GM12878 (cell line): ENCODE results near the gene PPM1N. TPM values are rescaled to one million over a fixed set of nuclear protein-coding genes. Genes with fewer than 3 reads are reported as not detected.

Experiments used
- ATAC-seq: fragments of 200-7000 bp; cut with Tn5 transposase; 3 replicates; pipeline ENCODE4 v1.9.1; 2020; ENCODE audit warnings: mild to moderate bottlenecking, moderate library complexity
- BruUV-seq: library from RNA; stranded (reverse); fragments of 400-500 nt; replicated peaks from 2 replicates; lab custom pipeline; 2021; lab: Mats Ljungman, UMichigan
- CTCF ChIA-PET: fragments of 300-600 bp; sonication (Branson Sonifier 250); formaldehyde crosslinking; extraction: SDS; loops from one replicate; lab custom pipeline; 2021; ENCODE audit warnings: inconsistent platforms; lab: Yijun Ruan, JAX
- POLR2A ChIA-PET: fragments of 350-600 bp; formaldehyde crosslinking; extraction: SDS; loops from one replicate; lab custom pipeline; 2021; ENCODE audit warnings: inconsistent platforms; lab: Charles Lee
- RAD21 ChIA-PET: fragments of 300-600 bp; sonication (Branson Sonifier 250); formaldehyde crosslinking; loops from one replicate; lab custom pipeline; 2023; ENCODE audit warnings: antibody characterized with exemption; ENCODE audit not compliant: unreplicated experiment; lab: Charles Lee
- SMC1A ChIA-PET: fragments of 300-600 bp; sonication (Branson Sonifier 250); formaldehyde crosslinking; loops from one replicate; lab custom pipeline; 2023; ENCODE audit not compliant: unreplicated experiment, uncharacterized antibody; lab: Charles Lee
- DNase-seq: peaks from one replicate; pipeline ENCODE4 v3.0.0-alpha.2; 2011; ENCODE audit warnings: low read depth, low spot score
- FAIRE-seq: peaks from 3 replicates; lab custom pipeline; 2011; peaks lifted over from hg19 to GRCh38; lab: Jason Lieb, UNC
- H2AFZ ChIP-seq: 2 replicates; pipeline ENCODE4 v1.6.0; 2011; ENCODE audit warnings: low read depth, low read length, control low read depth; ENCODE audit not compliant: control insufficient read depth
- H3K27ac ChIP-seq: 2 replicates; pipeline ENCODE4 v1.5.1; 2011; ENCODE audit warnings: control low read depth; ENCODE audit not compliant: control insufficient read depth, insufficient read depth
- H3K27me3 ChIP-seq, 2 experiments: replicated peaks in 1 of 2; 2 replicates each; pipeline versions ENCODE4 v1.6.0 to v1.6.1; 2011; ENCODE audit warnings: low read length in 1 of 2; ENCODE audit not compliant: control insufficient read depth in 2 of 2, insufficient read depth in 2 of 2
- H3K36me3 ChIP-seq, 2 experiments: 2 replicates each; pipeline ENCODE4 v1.5.1; 2011; ENCODE audit warnings: low read length in 1 of 2; ENCODE audit not compliant: control insufficient read depth in 2 of 2, insufficient read depth in 2 of 2
- H3K4me1 ChIP-seq: 2 replicates; pipeline ENCODE4 v1.6.1; 2011; ENCODE audit warnings: mild to moderate bottlenecking, low read length, moderate library complexity, mixed read lengths; ENCODE audit not compliant: control insufficient read depth, insufficient read depth
- H3K4me2 ChIP-seq: 2 replicates; pipeline ENCODE4 v1.6.0; 2011; ENCODE audit warnings: control low read depth; ENCODE audit not compliant: control insufficient read depth, insufficient read depth
- H3K4me3 ChIP-seq: fragments of 200-600 bp; sonication (generic); 2 replicates; pipeline ENCODE4 v1.5.1; 2016
- H3K79me2 ChIP-seq: 2 replicates; pipeline ENCODE4 v1.6.0; 2011; ENCODE audit warnings: low read length; ENCODE audit not compliant: control insufficient read depth, insufficient read depth
- H3K9ac ChIP-seq: 2 replicates; pipeline ENCODE4 v1.8.0; 2011; ENCODE audit warnings: low read length, control low read depth, mixed read lengths; ENCODE audit not compliant: control insufficient read depth, insufficient read depth
- H3K9me3 ChIP-seq: replicated peaks from 3 replicates; pipeline ENCODE4 v1.5.1; 2011; ENCODE audit warnings: mild to moderate bottlenecking, low read length; ENCODE audit not compliant: control insufficient read depth, insufficient read depth
- H4K20me1 ChIP-seq: 2 replicates; pipeline ENCODE4 v1.6.0; 2011; ENCODE audit not compliant: control insufficient read depth, insufficient read depth
- ASH2L ChIP-seq: fragments of 300-600, 200-600 bp; sonication (generic); IDR thresholded peaks from 2 replicates; pipeline ENCODE4 v1.6.1; 2017; ENCODE audit warnings: low read depth, mild to moderate bottlenecking, borderline replicate concordance
- CBX5 ChIP-seq: sonication (generic); IDR thresholded peaks from 2 replicates; pipeline ENCODE4 v1.6.1; 2016; ENCODE audit warnings: low read depth, moderate library complexity, mild to moderate bottlenecking, inconsistent platforms
- DPF2 ChIP-seq: fragments of 450-650 bp; IDR thresholded peaks from 2 replicates; pipeline ENCODE4 v1.6.1; 2017; ENCODE audit warnings: mild to moderate bottlenecking
- EED ChIP-seq: sonication (generic); IDR thresholded peaks from 2 replicates; pipeline ENCODE4 v1.6.1; 2016; ENCODE audit warnings: antibody characterized with exemption, low read depth
- IKZF1 ChIP-seq: fragments of 450-650 bp; conservative IDR thresholded peaks from 2 replicates; pipeline ENCODE4 v1.6.1; 2017; ENCODE audit warnings: antibody characterized with exemption, mild to moderate bottlenecking
- IKZF2 ChIP-seq, 2 experiments: fragments of 450-650 bp; IDR thresholded peaks; 2 replicates each; pipeline ENCODE4 v1.6.1; 2017; ENCODE audit warnings: mild to moderate bottlenecking in 2 of 2, moderate library complexity in 2 of 2
- LARP7 ChIP-seq: fragments of 450-650 bp; IDR thresholded peaks from 2 replicates; pipeline ENCODE4 v1.6.1; 2017; ENCODE audit warnings: mild to moderate bottlenecking
- MEF2B ChIP-seq: fragments of 450-650 bp; IDR thresholded peaks from 2 replicates; pipeline ENCODE4 v1.6.1; 2018; ENCODE audit warnings: mild to moderate bottlenecking, moderate library complexity; ENCODE audit not compliant: partially characterized antibody, poor library complexity, severe bottlenecking
- NFIC ChIP-seq: IDR thresholded peaks from 2 replicates; pipeline ENCODE4 v1.6.1; 2012; ENCODE audit warnings: low read depth, mild to moderate bottlenecking, inconsistent platforms, low read length, moderate library complexity
- NFYB ChIP-seq: IDR thresholded peaks from 2 replicates; pipeline ENCODE4 v1.6.1; 2011; ENCODE audit warnings: low read depth, mild to moderate bottlenecking, low read length, improper control_type of control experiment, moderate library complexity; ENCODE audit not compliant: insufficient read depth
- NKRF ChIP-seq: fragments of 450-650 bp; conservative IDR thresholded peaks from 2 replicates; pipeline ENCODE4 v1.6.1; 2017; ENCODE audit warnings: mild to moderate bottlenecking, moderate library complexity
- PAX8 ChIP-seq: fragments of 450-650 bp; IDR thresholded peaks from 2 replicates; pipeline ENCODE4 v1.6.1; 2017; ENCODE audit warnings: mild to moderate bottlenecking, moderate library complexity
- PML ChIP-seq: IDR thresholded peaks from 2 replicates; pipeline ENCODE4 v1.6.1; 2012; ENCODE audit warnings: low read length, inconsistent platforms
- POLR2AphosphoS5 ChIP-seq: IDR thresholded peaks from 2 replicates; pipeline ENCODE4 v1.6.1; 2011; ENCODE audit warnings: mild to moderate bottlenecking, low read length, inconsistent platforms
- RB1 ChIP-seq: fragments of 450-650 bp; formaldehyde crosslinking; IDR thresholded peaks from 2 replicates; pipeline ENCODE4 v1.6.1; 2017; ENCODE audit warnings: mild to moderate bottlenecking, borderline replicate concordance
- SP1 ChIP-seq: IDR thresholded peaks from one replicate; pipeline ENCODE4 v1.6.1; 2011; ENCODE audit warnings: low read depth, low read length
- TCF12 ChIP-seq: IDR thresholded peaks from 2 replicates; pipeline ENCODE4 v1.6.1; 2011; ENCODE audit warnings: low read depth, mild to moderate bottlenecking, low read length
- ZNF207 ChIP-seq: fragments of 450-650 bp; IDR thresholded peaks from 2 replicates; pipeline ENCODE4 v1.6.1; 2014; ENCODE audit warnings: antibody characterized with exemption, mild to moderate bottlenecking, borderline replicate concordance
- WGBS: methylation state at CpG from one replicate; pipeline ENCODE4 v1.1.6; 2016; ENCODE audit warnings: low lambda C conversion rate; ENCODE audit not compliant: insufficient replicate concordance, insufficient coverage; ENCODE audit errors: missing lambda C conversion rate; 5-methylcytosine and 5-hydroxymethylcytosine counted together
- in situ Hi-C: fragments of 300-500 bp; cut with MboI; formaldehyde crosslinking; loops from 9 replicates; pipeline ENCODE4 v1.14.3; 2018; ENCODE audit warnings: mixed read lengths
- intact Hi-C: fragments of 100-400 bp; cut with micrococcal nuclease; formaldehyde crosslinking; loops from one replicate; pipeline ENCODE4 v1.14.2; 2022; ENCODE audit not compliant: unreplicated experiment
- polyA plus RNA-seq, 11 experiments: library from polyadenylated mRNA; depleted of rRNA in 4 of 11; unstranded in 6 of 11; stranded (reverse) in 5 of 11; fragments of >200 nt; fragmentation: Nextera tagmentation in 4 of 11; fragmentation: Illumina TruSeq in 1 of 11; extraction: Ambion mirVana in 4 of 11; extraction: Trizol in 1 of 11; gene quantifications; 1 replicate in 1 of 11; 2 replicates in 10 of 11; pipeline versions ENCODE4 v1.2.1 to v1.2.3, GENCODE V29; 2011 to 2016; ENCODE audit warnings: inconsistent platforms in 2 of 11, missing spikeins in 2 of 11, low read depth in 1 of 11
- total RNA-seq, 4 experiments: library from RNA; depleted of rRNA in 3 of 4; stranded (reverse); fragments of >200 nt in 3 of 4; fragmentation: Illumina TruSeq in 1 of 4; extraction: Trizol in 1 of 4; gene quantifications; 2 replicates each; pipeline versions ENCODE4 v1.2.1 to v1.2.3, GENCODE V29; 2013 to 2021
- TF ChIP-seq, protein P1 (sequence below): IDR thresholded peaks from 2 replicates; pipeline ENCODE4 v1.6.1; 2012; ENCODE audit warnings: low read depth, low read length, improper control_type of control experiment

Gene PPM1N
- total and polyA plus RNA-seq, 10 of the 15 experiments (the other 5 are each of a cell fraction or from before 2014, with no cell fraction given): 1.6 to 5.4 (median 3.7) TPM

DNA sequence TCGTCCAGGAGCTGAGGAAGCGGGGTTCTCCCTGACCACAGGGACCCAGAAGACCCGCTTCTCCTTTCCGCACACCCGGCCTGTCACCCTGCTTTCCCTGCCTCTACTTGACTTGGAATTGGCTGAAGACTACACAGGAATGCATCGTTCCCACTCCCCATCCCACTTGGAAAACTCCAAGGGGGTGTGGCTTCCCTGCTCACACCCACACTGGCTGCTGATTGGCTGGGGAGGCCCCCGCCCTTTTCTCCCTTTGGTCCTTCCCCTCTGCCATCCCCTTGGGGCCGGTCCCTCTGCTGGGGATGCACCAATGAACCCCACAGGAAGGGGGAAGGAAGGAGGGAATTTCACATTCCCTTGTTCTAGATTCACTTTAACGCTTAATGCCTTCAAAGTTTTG is 27.9 kb downstream of the PPM1N start:
- peak; percentile 31; the same call in 2 of the 3 replicates for ATAC-seq
- in situ Hi-C loops (loop anchor here (10.0 kb wide), 1 partner anchor 119 kb away; no protein-coding TSS in a partner anchor), intact Hi-C loops (no loop called here)
- H3K4me3 ChIP-seq: no peak overlapping the region
- peaks cover 25 to 30% of the 10 kb centered on the region in 2 experiments for H3K36me3 ChIP-seq
- RAD21 ChIA-PET: interaction anchor here (0.7 kb wide), 1 partner anchor 32 kb away, joined by 3 read pairs; no protein-coding TSS in a partner anchor
- DNase-seq: no peak
- peaks cover 10% of the 10 kb centered on the region; the same call in 1 of the 2 replicates for H3K4me1 ChIP-seq
- CTCF ChIA-PET: interaction anchor here (3.0 kb wide), 1 partner anchor 116 kb away, joined by 11 read pairs; no protein-coding TSS in a partner anchor
- H2AFZ ChIP-seq: no peak overlapping the region
- no peak overlapping the region for H3K4me2 ChIP-seq
- H3K9me3 ChIP-seq: no peaks in the 10 kb centered on the region; the same call in 2 of the 3 replicates
- SMC1A ChIA-PET: interaction anchor here (0.9 to 1.1 kb wide), 2 partner anchors 11 to 119 kb away, joined by 3 to 4 read pairs; no protein-coding TSS in a partner anchor
- no peak for FAIRE-seq
- POLR2A ChIA-PET: interaction anchor here (0.6 to 1.0 kb wide), 2 partner anchors 10 kb away, joined by 3 to 4 read pairs; no protein-coding TSS in a partner anchor
- BruUV-seq: TSS peak; percentile 58
- peaks cover 5% of the 10 kb centered on the region for H4K20me1 ChIP-seq
- no peak overlapping the region for H3K9ac ChIP-seq
- no peaks in the 10 kb centered on the region for H3K79me2 ChIP-seq
- 76% methylated on average over 9 of the region's 9 CpGs for WGBS
- TF ChIP-seq SP1 (peak; percentile 42), DPF2 (no peak), IKZF1 (peak; percentile 56), EED (peak; percentile 45), POLR2AphosphoS5 (0 out of 2 replicates have a peak, but pooled peaks have one; percentile 39), ZNF207 (no peak), NKRF (no peak), PAX8 (no peak), RB1 (no peak), LARP7 (no peak), IKZF2 (IDR thresholded peaks at IDR 0.05) (peak; percentile 37 to 42; a peak in 2 of 4 replicates), ASH2L (no peak), NFYB (peak; percentile 75), PML (no peak), MEF2B (peak; percentile 38), CBX5 (no peak), TCF12 (no peak), NFIC (no peak)
- TF ChIP-seq, protein P1, sequence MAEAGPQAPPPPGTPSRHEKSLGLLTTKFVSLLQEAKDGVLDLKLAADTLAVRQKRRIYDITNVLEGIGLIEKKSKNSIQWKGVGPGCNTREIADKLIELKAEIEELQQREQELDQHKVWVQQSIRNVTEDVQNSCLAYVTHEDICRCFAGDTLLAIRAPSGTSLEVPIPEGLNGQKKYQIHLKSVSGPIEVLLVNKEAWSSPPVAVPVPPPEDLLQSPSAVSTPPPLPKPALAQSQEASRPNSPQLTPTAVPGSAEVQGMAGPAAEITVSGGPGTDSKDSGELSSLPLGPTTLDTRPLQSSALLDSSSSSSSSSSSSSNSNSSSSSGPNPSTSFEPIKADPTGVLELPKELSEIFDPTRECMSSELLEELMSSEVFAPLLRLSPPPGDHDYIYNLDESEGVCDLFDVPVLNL: no peak
- no peaks in the 10 kb centered on the region for H3K27me3 ChIP-seq
- H3K27ac ChIP-seq: no peak overlapping the region
